ENCODE data around the gene CCDC159.
"Not testable (repeated sequence)": the region's sequence is repeated elsewhere in the genome, so short reads cannot be mapped to it uniquely, and the experiment has no call there.

Gene CCDC159

GRCh38 chr19:11338569-11339253 lies 7.6 kb upstream of the CCDC159 start:
- DNase-seq, result no peak

GRCh38 chr19:11339254-11340098 lies 6.8 kb upstream of the CCDC159 start, which contains the start of gene RAB3D:
Gene RAB3D, minus strand, starts transcription at chr19:11339657. Its CDS starts 2,258 bp downstream, at chr19:11337399.
- peak; percentile 73 for DNase-seq

GRCh38 chr19:11340099-11340467 lies 6.2 kb upstream of the CCDC159 start:
- DNase-seq, result not testable (repeated sequence)

GRCh38 chr19:11342429-11342828 lies 3.9 kb upstream of the CCDC159 start:
- no peak for DNase-seq

GRCh38 chr19:11345122-11345803 lies 1.1 kb upstream of the CCDC159 start:
- DNase-seq, result no peak

- no peak for DNase-seq
Observed at GRCh38 chr19:11347546-11348039, 1.3 kb downstream of the CCDC159 start.

- no peak for DNase-seq
Observed at GRCh38 chr19:11349171-11349570, 2.9 kb downstream of the CCDC159 start.

- not testable (repeated sequence) for DNase-seq
Observed at GRCh38 chr19:11354102-11354501, 7.8 kb downstream of the CCDC159 start.

- peak; percentile 60 for DNase-seq
Observed at GRCh38 chr19:11355160-11356073, 9.1 kb downstream of the CCDC159 start, which contains the start of gene PLPPR2. Gene PLPPR2, plus strand, starts transcription at chr19:11355432. Its CDS starts 2,242 bp downstream, at chr19:11357674.

- no peak for DNase-seq
Observed at GRCh38 chr19:11356074-11356397, 9.7 kb downstream of the CCDC159 start.

- DNase-seq, result no peak
Observed at GRCh38 chr19:11356676-11357550, 10.6 kb downstream of the CCDC159 start.

GRCh38 chr19:11359421-11359820 lies 13.1 kb downstream of the CCDC159 start:
- no peak for DNase-seq

- DNase-seq, result no peak
Observed at GRCh38 chr19:11361037-11361770, 14.9 kb downstream of the CCDC159 start.

GRCh38 chr19:11361771-11362731 lies 15.7 kb downstream of the CCDC159 start:
- no peak for DNase-seq

- DNase-seq, result no peak
Observed at GRCh38 chr19:11363881-11364280, 17.6 kb downstream of the CCDC159 start.

- DNase-seq, result no peak
Observed at GRCh38 chr19:11364296-11364904, 18.1 kb downstream of the CCDC159 start.

- DNase-seq, result no peak
Observed at GRCh38 chr19:11364935-11365334, 18.6 kb downstream of the CCDC159 start.

GRCh38 chr19:11365557-11366117 lies 19.3 kb downstream of the CCDC159 start:
- DNase-seq, result no peak

Data from DMS 273 treated with DMSO at 0.1 percent for 48 hours (cell line).